Measurements from ENCODE around the gene WNT8A. TPM values are rescaled to one million over a fixed set of nuclear protein-coding genes. Genes with fewer than 3 reads are reported as not detected.

The WNT8A gene
- total and polyA plus RNA-seq, 2 of the 13 experiments (the other 11 are each of a cell fraction or from before 2014, with no cell fraction given): not detected

- H3K9me3 ChIP-seq (ENCODE audit: low read length): no peaks in the 10 kb centered on the region
- ChIA-PET POLR2A (no interaction called here), CTCF (ENCODE audit: low intra/inter-chr PET ratio, low total read pairs) (interaction anchor here (0.6 to 2.7 kb wide), 3 partner anchors 55 to 148 kb away, joined by 3 to 69 read pairs (median 17); no protein-coding TSS in a partner anchor)
- no peak for ATAC-seq
- H3K4me2 ChIP-seq (ENCODE audit: low read depth, low read length): no peak overlapping the region
- no peak for DNase-seq (ENCODE audit: low spot score)
- H3K36me3 ChIP-seq (replicated peaks in 1 of 2; ENCODE audit: control insufficient read depth in 1 of 2, insufficient read depth in 2 of 2, low read length in 2 of 2): no peaks in the 10 kb centered on the region
- intact Hi-C loops (cut with micrococcal nuclease; ENCODE audit: unreplicated experiment): no loop called here
- H4K20me1 ChIP-seq (ENCODE audit: insufficient read depth, low read length): no peaks in the 10 kb centered on the region
- TF ChIP-seq REXO4 (CRISPR knock-in tag; IDR thresholded peaks at IDR 0.05; ENCODE audit: borderline replicate concordance): no peak
- TF ChIP-seq SMARCC2 (IDR thresholded peaks at IDR 0.05): no peak
- no peak for TF ChIP-seq DR1 (CRISPR knock-in tag; IDR thresholded peaks at IDR 0.05)
- no peak for TF ChIP-seq EZH2 (conservative IDR thresholded peaks at IDR 0.05; ENCODE audit: low read depth, low read length)
- TF ChIP-seq ATF4 (CRISPR knock-in tag; IDR thresholded peaks at IDR 0.05): no peak
- no peak for TF ChIP-seq HHEX (CRISPR knock-in tag; IDR thresholded peaks at IDR 0.05)
- TF ChIP-seq POLR2G (IDR thresholded peaks at IDR 0.05; ENCODE audit: low read depth, low read length): no peak
- TF ChIP-seq ATRX (CRISPR knock-in tag; IDR thresholded peaks at IDR 0.05; ENCODE audit: borderline replicate concordance): no peak
- TF ChIP-seq PAX8 (CRISPR knock-in tag; IDR thresholded peaks at IDR 0.05; ENCODE audit: borderline replicate concordance): no peak
- no peak for TF ChIP-seq ZNF703 (CRISPR knock-in tag; IDR thresholded peaks at IDR 0.05; ENCODE audit: borderline replicate concordance)
- no peak for TF ChIP-seq DMAP1 (CRISPR knock-in tag; IDR thresholded peaks at IDR 0.05)
- TF ChIP-seq TFDP1 (CRISPR knock-in tag; IDR thresholded peaks at IDR 0.05; ENCODE audit: borderline replicate concordance): no peak
- TF ChIP-seq TBL1XR1 (IDR thresholded peaks at IDR 0.05; ENCODE audit: borderline replicate concordance, low read length, partially characterized antibody): no peak
- no peak overlapping the region for H2AFZ ChIP-seq (ENCODE audit: low read length)
- no peaks in the 10 kb centered on the region for H3K27me3 ChIP-seq (ENCODE audit: control insufficient read depth in 1 of 2, insufficient read depth in 2 of 2, low read length in 2 of 2)
- no peaks in the 10 kb centered on the region for H3K79me2 ChIP-seq (ENCODE audit: insufficient read depth, low read length)
- peaks cover 4% of the 10 kb centered on the region; the same call in 1 of the 2 replicates for H3K4me1 ChIP-seq (ENCODE audit: insufficient read depth, low read length)
- no peak for FAIRE-seq
- H3K4me3 ChIP-seq (replicated peaks in 1 of 3; ENCODE audit: insufficient read depth in 1 of 3, low read depth in 2 of 3, low read length in 3 of 3): no peak overlapping the region
- H3K9ac ChIP-seq (ENCODE audit: insufficient read depth, low read depth, low read length): no peak overlapping the region
- in situ Hi-C loops (cut with HindIII; ENCODE audit: extremely low pct_ligation_motif_present, low pct_unique_long_range_greater_than_20kb): no loop called here
- no peak overlapping the region for H3K27ac ChIP-seq (ENCODE audit: extremely low read length, insufficient read depth, low read length)
- no TSS peak for BruUV-seq (replicated peaks)
- 72% methylated on average over 7 of the region's 7 CpGs for WGBS (ENCODE audit: low lambda C conversion rate)
Measured at GRCh38 chr5:138132543-138132942, 48.7 kb downstream of the WNT8A start.
